ENCODE measurements around the gene LYVE1. TPM values are rescaled to one million over a fixed set of nuclear protein-coding genes. Genes with fewer than 3 reads are reported as not detected.

The LYVE1 gene
- polyA plus RNA-seq, 10 donors: 66.5 to 111 (median 87.8) TPM

GRCh38 chr11:10561043-10561818 lies 7.2 kb downstream of the LYVE1 start:
- no peak for DNase-seq

- DNase-seq: no peak
Measured at GRCh38 chr11:10558288-10558687, 10.2 kb downstream of the LYVE1 start.

GRCh38 chr11:10556590-10556989 lies 11.9 kb downstream of the LYVE1 start:
- no peak for DNase-seq

DNA sequence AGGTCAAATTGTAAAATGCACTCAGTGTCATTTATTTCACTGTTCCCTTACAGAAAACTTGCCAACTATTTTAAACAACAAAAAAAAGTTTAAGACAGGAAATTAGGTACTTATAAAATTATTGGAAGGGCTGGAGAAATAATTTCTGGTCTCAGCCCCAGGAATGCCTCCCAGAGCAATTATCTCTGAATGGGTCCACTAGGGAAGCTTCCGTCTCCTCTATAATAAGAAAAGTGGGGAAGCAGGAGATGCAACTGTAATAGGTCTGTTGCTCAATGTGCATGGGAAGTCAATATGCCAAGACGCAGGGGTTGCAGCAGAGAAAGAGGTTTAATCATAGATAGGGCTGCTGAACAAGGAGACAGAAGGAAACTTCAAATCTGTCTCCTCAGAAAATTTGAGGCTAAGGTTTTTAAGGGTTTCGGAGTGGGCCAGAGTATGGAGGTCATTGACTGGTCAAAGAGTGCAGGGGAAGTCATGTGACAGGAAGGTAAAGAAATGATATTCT lies 16.6 kb downstream of the LYVE1 start:
- no peak for DNase-seq

DNA sequence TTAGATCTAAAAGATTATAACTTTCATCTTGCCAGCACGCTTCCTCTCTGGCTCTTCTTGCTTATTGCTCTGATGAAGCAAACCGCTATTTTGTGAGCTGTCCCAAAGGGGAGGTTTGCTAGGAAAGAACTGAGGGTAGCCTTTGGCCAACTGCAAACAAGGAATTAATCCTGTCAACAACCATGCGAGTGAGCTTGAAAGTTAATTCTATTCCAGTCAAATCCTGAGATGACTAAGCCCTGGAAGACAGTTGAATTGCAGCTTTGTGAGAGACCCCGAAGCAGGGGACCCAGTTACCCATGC lies 17.2 kb downstream of the LYVE1 start:
- DNase-seq: no peak

DNA sequence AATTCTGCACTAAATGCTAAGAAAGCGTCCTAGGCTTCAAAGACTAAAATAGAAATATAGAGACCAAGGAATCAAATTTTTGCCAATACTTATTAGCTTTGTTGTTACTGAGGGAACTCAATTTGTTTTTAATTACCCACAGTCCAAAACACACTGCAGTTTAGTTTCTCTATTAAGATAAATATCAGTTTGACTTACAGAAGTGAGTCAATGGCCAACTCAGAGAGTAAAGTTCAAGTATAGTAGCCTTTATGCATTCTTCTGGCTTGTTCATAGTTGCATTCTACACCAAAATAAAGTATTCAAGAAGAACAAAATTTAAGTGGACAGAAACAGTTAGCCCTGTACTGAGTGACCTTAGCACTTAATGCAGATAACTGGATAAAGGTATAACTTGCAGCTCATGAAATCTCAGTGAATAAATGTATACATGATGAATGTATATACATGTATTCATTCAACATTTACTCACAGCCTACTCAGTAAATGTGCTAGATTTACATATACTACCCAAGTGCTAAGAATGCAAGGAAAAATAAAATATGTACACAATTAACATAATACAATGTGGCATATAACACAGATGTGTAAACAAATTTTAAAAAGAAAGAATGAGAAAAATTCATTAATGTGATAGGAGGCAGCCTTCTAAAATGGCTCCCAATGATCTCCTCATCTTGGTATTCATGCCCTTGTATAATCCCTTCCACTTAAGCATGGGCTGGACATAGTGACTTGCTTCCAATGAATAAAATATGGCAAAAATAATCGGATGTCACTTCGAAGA lies 17.8 kb downstream of the LYVE1 start:
- DNase-seq: no peak

DNA sequence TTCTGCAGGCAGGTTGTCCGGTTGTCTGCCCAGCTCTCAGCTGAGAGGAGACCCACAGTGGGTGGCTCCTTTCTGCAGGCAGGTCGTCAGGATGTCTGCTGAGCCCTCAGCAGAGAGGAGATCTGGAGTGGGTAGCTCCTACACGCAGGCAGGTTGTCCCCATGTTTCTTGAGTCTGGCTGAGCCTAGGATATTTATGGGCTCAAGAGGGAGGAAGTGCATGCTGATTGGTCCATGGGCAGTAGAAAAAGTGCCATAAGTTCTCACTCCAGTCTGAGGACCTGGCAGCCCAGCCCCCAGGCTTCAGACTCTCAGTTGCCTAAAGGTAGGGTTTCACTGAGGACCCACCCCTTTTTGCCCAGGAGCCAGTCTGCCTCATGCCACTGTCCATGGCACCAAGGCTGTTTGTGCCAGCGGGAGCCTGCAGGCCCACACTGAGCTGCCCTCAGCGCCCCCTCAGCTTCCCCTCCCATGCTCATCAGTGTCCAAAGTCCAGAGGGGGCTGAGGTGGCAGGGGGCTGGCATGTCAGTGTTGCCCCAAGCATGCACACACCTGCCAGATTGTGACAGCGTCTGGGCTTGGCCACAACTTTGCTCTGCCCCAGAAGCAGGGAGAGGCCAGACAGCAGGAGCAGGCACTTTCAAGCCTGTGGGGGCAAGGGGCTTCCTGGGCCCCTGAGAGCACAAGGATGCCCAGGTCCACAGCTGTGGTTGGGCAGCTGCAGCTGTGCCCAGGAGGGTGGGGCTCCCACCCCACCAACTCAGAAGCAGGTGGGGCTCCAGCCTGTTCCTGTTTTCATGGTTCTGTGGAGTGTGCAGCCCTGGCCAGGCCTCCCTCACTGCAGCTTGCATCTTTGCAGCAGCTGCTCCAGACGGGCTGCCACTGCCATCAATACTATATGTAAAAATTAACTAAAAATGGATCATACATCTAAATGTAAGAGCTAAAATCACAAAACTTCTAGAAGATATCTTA lies 23.7 kb downstream of the LYVE1 start:
- DNase-seq: no peak

DNA sequence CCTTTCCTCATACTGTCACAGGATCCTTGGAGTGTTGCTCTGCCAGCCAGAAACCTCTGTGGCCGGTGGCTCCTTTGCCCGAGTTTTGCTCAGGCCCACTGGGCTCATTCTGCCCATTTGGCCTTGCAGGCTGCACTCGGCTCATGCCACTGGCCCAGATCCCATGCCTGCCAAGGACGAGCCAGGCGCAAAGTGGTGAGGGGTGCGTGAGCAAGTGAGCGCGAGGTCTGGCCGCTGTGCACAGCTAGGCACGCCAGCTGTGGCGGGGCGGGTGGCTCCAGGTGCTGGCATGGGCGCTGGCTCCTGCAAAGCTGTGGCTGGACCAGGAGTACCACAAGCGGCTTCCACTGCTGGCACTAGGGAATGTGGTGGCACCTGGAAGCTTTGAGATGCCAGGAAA lies 24.7 kb downstream of the LYVE1 start:
- no peak for DNase-seq

- no peak for DNase-seq
Measured at GRCh38 chr11:10542776-10543175, 25.7 kb downstream of the LYVE1 start.

DNA sequence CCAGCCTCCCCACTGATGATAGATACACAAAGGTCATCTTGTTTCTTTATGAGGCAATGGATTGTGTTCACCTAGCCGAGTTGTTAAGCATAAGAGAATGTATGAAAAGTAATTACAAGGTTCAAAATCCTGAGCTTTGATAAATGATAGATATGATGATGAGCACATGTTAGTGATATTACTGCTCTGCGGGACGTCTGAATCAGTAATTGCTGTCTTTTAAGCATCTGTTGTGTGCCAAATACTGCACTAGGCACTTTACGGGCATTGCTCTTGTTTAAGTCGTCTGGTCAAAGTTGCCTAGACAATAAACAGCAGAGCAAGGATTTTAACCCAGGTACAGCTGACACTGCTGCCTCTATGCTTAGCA lies 26.9 kb downstream of the LYVE1 start:
- DNase-seq: no peak

DNA sequence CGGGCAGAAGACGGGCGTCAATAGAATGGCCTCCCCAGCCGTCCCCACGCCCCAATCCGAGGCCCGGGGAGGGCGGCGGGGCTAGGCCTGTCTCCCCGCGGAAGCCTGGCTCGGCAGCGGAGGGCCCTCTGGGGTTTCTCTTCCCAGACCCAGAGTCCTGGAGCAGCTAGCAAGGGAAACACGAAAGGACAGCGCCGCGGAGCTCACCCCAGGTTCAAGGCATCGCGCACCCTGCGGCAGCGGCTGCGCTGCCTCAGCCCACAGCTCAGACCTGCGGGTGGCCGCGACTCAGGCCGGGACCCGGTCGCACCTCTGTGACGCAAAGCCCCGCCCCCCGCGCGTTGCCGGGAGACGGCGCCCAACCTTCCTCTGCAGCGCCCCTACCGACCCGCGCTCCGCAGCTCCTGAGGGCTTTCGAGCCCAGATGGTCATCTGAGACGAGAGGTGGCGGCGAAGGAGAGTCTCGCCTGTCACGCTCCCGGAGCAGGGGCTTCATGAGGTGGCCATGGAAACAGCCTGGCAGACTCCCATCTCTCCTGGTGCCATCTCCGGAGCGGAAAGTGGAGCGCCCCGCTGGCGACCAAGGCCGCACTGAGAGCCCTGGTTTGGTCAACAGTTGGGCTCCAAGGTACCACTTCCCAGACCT lies 27.4 kb downstream of the LYVE1 start, which contains the start of gene RNF141:
TSS of gene RNF141 (minus strand) at position 273 of the 646 bp plus-strand sequence. CDS start 7,029 bp downstream, outside the sequence.
- peak; percentile 92 to 98 (median 96) for DNase-seq

GRCh38 chr11:10540546-10540914 lies 27.9 kb downstream of the LYVE1 start:
- peak in 2 of 3 donors; percentile 19 to 41 for DNase-seq

DNA sequence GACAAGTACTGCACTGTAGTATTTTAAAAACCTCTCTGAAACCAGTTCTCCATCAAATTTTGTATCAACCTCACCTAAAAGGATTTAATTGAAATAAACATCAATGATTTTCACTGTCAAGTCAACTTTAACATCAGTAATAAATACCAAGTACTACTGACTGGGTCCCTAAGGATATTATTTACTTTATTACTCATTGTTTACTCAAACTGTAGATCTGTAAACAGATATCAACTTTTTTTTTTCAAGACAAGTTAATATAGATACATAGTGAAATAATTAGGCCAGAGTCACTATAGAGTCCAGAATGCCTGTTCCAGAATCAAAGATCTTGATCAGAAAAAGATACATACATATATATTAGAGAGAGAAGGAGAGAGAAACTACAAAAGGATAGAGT lies 29.1 kb downstream of the LYVE1 start:
- no peak for DNase-seq

- no peak for DNase-seq
Measured at GRCh38 chr11:10538924-10539323, 29.5 kb downstream of the LYVE1 start.

DNA sequence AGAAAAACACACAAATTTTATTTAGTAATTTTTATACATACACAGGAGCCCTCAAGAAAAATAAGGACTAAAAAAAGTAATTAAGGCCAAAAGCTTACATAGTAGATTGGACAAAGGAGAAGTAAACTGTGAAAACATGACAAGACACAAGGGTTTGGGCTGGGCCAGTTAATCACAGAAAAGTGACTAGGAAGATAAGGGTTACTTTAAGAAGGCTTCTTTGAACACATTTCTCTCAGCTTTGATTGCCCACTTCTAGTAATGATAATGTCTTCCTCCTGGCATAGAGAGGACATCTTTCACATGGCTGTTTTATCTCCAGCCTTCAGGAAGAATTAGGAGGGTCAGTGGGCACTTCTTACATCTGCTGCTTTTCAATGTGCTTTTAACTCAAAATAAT lies 30.9 kb downstream of the LYVE1 start:
- DNase-seq: no peak

DNA sequence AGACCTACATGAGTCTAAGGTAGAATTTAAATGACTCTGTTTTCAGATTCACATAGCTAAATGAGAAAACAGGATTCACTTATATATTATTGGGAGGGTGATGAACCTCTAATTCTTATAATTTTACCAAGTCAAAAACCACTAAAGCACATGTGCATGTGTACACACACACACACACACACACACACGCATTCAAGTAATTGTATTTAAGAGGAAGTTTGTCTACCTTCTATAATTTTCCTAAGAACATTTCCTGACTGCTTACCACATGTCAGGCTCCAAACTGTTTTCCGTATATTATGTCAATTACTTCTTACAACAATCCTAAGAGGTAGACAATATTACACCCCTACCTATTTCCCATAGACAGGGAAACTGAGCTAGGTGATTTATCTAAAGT lies 34.1 kb downstream of the LYVE1 start:
- DNase-seq: no peak

GRCh38 chr11:10533323-10533722 lies 35.1 kb downstream of the LYVE1 start:
- no peak for DNase-seq

- DNase-seq: no peak
Measured at GRCh38 chr11:10532526-10532925, 35.9 kb downstream of the LYVE1 start.

GRCh38 chr11:10529279-10529678 lies 39.2 kb downstream of the LYVE1 start:
- no peak for DNase-seq

GRCh38 chr11:10528121-10528520 lies 40.3 kb downstream of the LYVE1 start:
- no peak for DNase-seq
